HUDEP-2 (cell line): Measurements from ENCODE around the gene MZB1.

Source experiments
- DNase-seq, 76 experiments: peaks; one replicate each; lab custom pipeline; 2025; ENCODE audit not compliant: unreplicated experiment in 76 of 76; lab: John Stamatoyannopoulos, UW

MZB1 gene

GRCh38 chr5:139389701-139390638 is at the start of gene MZB1:
Gene MZB1 (minus strand): TSS chr5:139389913. CDS start chr5:139389856, 57 bp downstream.
- no peak for DNase-seq

DNA sequence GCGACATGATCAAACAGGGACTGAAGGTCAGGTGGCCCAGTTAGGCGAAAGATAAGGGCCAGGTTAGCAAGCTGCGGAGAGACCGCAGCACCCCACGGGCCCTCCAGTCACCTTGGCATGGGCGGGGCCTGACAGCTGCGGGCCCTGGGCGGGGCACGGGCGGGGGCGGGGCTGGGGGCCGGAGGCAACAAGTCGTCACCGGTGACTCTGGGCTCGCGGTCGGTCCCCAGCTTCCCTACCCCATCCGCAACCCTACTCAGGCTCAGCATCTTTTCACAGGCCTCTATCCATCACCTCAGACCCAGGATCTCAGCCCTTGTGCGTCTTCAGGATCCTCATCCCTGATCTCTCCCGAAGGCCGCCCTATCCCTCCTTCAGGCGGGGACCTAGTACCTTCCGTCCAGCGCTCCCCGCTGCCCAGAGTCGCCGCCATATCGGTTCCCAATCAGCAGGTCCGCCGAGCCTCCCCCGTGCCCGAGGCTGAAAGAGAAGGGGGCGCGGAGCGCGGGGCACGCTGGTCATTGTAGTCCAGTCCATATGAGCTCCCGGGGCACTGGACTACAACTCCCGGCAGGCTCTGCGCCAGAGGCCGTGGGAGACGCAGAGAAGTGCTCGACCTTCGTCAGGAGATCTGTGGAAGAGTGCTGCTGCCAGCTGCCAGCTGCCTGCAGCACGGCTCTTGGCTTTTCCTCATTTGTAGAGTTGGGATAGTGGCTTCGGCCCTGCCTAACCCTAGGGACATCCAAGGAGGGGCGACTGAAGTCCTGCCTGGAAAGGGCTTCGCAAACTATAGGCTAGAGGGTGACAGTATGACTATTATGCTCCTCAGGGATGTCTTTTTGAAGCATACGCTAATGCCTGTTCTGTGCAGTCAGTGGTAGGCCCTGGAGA is 49.5 kb upstream of the MZB1 start, which contains the start of gene DNAJC18:
TSS of gene DNAJC18 (minus strand) at position 513 of the 891 bp plus-strand sequence. CDS start at position 433, 80 bp downstream.
- DNase-seq, result peak in 74 of 76 experiments; percentile 22 to 89 (median 77)

DNA sequence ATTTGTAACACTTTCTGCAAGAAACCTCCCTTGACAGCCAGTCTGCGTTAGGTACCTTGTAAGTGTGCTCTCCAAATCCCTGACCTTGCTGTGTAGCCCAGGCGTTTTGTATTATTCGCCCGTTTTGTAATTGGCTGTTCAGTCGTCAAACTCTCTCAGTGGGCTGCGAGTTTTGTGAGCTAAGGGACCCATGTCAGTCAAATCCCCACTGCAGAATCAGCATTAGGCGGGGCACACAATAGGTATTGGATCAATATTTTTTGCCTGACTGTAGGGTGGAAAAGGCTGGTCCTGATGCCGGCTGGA is 48.9 kb upstream of the MZB1 start:
- DNase-seq, result no peak

DNA sequence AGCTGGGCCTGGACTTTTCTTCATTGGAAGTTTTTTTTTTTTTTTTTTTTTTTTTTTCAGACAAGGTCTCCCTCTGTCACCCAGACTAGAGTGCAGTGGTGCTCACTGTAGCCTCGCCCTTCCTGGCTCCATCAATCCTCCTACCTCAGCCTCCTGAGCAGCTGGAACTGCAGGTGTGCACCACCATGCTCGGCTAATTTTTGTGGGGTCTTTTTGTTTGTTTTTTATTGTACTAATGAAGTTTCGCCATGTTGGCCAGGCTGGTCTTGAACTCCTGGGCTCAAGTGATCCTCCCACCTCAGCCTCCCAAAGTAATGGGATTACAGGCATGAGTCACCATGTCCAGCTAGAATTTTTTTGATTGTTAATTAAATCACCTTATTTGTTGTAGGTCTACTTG is 46.0 kb upstream of the MZB1 start:
- no peak for DNase-seq

- DNase-seq, result no peak
Observed at GRCh38 chr5:139431706-139432105, 42.0 kb upstream of the MZB1 start.

DNA sequence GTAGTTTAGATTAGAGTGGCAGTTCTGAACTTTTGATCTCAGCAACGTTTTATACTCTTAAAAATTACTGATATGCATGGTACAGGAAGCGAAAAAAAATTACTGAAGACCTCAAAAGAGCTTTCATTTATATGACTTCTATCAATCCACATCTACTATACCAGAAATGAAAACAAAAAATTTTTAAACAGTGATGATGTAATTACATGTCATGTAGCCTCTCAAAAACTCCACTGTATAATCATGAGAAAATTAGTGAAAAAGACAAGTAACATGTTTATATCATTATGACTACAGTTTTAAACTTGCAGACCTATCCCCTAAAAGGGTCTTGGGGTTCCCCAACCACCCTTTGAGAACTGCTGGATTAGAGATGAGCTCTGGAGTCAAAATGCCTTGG is 40.3 kb upstream of the MZB1 start:
- DNase-seq, result no peak

DNA sequence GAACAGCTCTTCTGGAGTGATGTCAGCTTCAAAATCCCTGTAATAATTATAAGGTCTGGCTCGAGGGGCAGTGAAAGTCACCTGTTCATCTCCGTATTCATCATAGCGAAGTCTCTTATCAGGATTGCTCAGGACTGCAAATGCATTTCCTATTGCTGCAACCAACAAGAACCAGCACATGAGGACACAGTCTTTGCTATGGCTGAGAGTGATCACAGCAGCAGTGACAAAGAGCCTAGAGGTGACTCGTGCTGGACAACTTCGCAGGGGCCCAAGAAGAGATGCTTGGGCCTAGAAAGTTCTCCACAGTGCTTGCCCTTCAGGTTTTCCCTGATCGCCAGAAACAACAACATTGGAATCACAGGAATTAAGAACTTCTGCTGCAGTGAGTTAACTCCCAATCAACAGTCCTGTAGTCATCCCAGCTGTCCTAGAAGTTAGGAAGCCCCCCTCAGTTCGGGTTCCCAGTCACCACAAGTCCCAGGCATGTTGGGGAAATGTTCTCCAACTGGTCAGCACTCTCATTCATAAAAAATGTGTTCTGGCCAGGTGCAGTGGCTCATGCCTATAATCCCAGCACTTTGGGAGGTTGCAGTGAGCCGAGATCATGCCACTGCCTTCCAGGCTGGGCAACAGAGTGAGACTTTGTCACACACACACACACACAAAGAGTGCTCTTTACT is 36.6 kb upstream of the MZB1 start:
- no peak for DNase-seq

DNA sequence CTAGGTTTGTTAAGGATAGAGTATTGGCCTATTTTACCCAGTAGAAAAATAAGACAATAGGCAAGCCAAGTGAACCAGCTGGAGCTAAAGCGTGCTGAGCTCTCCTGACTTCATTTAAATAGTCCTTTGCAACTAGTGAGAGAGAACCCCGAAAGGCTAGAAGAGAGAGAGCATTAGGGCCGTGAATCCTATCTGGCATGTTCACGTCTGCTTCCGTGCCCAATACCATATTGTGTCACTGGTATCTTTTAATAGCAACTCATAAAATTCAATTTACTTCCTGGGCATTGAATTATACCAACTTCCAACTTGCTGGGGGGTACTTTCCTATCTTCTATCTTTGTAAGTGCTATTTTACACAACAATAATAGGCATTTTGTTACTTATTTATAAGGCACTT is 35.8 kb upstream of the MZB1 start:
- no peak for DNase-seq

DNA sequence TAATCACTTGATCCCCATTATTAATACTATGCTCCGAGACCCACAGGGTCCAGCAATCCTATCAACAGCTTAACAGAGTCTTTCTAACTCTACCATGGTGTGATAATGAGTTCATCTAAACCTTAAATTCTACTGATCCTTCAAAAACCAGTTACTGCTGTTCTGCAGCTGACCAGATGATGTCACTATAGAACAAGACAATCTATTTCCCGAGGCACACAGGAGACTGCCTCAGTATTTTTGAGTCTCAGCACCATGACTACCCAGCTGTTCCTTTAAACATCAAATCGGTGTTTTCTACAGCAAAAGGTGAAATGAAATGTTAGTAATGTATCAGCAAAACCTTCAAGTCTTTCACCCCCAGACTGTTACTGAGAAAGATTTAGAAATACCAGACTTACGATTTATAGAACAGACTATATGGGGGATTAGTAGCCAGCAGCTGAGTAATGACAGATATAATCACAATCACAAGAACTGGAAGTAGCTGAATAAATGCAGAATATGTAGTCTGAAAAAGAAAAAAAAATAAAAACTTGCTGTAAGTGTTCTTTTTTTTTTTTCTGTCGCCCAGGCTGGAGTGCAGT is 32.7 kb upstream of the MZB1 start:
- DNase-seq, result peak in 47 of 76 experiments; percentile 5 to 75 (median 50)

GRCh38 chr5:139419226-139420192 is 29.8 kb upstream of the MZB1 start:
- no peak for DNase-seq

DNA sequence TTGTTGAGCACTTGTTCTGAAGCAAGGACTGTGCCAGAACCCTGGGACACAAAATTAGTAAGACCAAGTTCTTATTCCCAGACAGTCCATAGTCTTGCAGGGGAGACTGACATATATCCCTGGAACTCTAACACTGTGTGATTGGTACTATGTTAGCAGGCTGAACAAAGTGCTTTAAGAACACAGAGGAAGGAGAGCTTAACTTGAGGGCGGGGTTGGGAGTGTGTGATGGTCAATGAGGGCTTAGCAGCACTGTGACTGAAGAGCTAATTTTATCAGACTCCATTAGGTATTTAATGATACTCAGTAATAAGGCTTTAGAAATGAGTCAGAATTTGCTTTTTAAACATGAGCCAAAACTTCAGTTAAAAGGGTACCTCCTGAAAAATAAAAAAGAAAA is 29.1 kb upstream of the MZB1 start:
- no peak for DNase-seq

DNA sequence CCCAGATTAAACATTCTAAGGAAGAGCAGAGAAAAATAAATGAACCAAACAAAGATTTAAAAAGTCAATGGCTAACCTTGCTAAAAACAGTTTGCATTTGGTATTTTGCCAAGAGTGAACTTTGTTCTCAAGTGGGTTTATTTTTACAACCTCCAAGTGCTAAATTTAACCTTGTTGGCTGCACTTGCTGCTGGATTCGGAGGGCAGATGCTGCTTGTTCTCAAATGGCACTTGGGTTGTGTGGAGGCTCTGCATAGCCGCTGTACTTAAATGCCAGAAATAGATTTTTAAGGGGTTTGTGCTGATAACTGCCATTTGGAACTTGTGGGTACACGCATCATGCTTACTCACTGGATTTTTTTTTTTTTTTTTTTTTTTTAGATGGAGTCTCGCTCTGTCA is 27.5 kb upstream of the MZB1 start:
- no peak for DNase-seq

DNA sequence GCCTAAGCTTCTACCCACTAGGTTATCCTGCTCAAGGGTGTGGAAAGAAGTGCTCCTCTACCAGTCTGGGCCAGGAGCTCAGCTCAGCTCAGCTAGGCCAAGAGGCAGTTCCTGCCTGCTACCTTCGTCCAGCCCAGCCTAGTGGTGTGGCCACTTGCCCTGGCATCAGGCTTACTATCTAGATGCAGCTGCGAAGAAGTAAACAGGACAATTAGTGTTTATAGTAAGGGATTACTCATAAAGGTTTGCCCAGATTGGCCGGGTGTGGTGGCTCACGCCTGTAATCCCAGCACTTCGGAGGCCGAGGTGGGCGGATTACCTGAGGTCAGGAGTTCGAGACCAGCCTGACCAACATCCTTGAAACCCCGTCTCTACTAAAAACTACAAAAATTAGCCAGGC is 26.9 kb upstream of the MZB1 start:
- DNase-seq, result no peak

DNA sequence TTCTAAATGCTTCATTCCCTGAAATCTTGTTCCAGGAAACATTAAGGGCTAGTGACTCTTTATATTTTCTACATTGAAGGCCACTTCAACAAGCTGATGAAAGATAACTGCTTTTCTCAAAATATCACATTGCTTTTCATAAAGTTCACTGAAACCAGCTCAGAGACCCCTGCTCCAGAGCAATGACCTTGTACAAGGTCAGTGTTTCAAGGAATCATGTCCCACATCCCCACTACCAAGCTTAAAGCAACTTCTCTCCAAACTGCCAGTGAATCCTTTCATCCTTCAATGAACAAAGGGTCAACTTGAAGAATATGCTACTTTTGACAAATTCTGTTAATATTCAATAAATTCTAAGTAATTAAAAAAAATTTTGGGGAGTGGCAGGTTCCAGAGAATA is 26.2 kb upstream of the MZB1 start:
- no peak for DNase-seq

DNA sequence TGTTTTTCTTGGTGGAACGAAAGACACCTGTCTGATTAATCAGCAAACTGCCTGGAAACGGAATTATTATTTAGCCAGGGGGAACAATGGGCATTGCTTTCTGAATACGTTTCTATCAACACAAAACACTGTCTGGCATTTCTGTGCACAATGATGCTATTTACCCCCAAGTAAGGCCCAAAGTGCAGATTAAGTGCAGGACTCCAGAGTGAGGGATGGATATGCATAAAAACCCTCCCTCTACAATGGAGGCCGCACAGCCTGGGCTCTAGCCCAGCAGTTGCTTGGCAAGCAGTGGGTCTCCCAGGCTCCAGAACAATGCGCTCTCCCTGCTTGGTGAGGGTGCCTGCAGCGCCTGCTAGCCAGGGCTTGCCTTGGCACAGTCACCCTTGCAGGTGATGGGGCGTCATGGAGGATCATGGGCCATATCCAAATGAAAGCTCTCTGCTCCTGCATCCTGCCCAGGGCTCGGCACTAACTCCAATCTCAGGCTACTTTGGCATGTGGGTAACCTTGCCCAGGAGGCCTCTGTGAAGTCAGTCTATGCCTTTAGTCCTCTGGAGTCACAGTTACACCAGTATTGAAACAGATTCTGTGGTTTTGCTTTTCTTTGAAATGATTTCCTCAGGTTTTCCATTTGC is 25.6 kb upstream of the MZB1 start:
- DNase-seq, result no peak

- no peak for DNase-seq
Observed at GRCh38 chr5:139414581-139415130, 24.9 kb upstream of the MZB1 start.

- no peak for DNase-seq
Observed at GRCh38 chr5:139413963-139414362, 24.2 kb upstream of the MZB1 start.

GRCh38 chr5:139413153-139413552 is 23.4 kb upstream of the MZB1 start:
- no peak for DNase-seq
